Neural crest cell (in vitro differentiated cells): ENCODE measurements around the gene ARFRP1. TPM values are rescaled to one million over a fixed set of nuclear protein-coding genes. Genes with fewer than 3 reads are reported as not detected.

Source experiments
- DNase-seq: peaks from one replicate; pipeline ENCODE4 v3.0.0; 2021; ENCODE audit warnings: low read depth, mixed read lengths, low spot score
- H3K27ac Mint-ChIP-seq: one replicate; pipeline ENCODE4 v1.8.0; 2021; ENCODE audit warnings: mild to moderate bottlenecking, mixed read lengths; ENCODE audit not compliant: unreplicated experiment
- H3K27me3 Mint-ChIP-seq: 2 replicates; pipeline ENCODE4 v1.8.0; 2021; ENCODE audit warnings: low read depth, mild to moderate bottlenecking, mixed read lengths
- H3K36me3 Mint-ChIP-seq: 2 replicates; pipeline ENCODE4 v1.8.0; 2021; ENCODE audit warnings: low read depth, mild to moderate bottlenecking, mixed read lengths
- H3K4me1 Mint-ChIP-seq: 2 replicates; pipeline ENCODE4 v1.8.0; 2021; ENCODE audit warnings: mixed read lengths
- H3K4me3 Mint-ChIP-seq: one replicate; pipeline ENCODE4 v1.8.0; 2021; ENCODE audit warnings: mild to moderate bottlenecking, mixed read lengths
- H3K9me3 Mint-ChIP-seq: 2 replicates; pipeline ENCODE4 v1.8.0; 2021; ENCODE audit warnings: mixed read lengths
- CTCF ChIP-seq: fragments of 200-600 bp; sonication (generic); conservative IDR thresholded peaks from 2 replicates; pipeline ENCODE4 v1.5.0; 2021; ENCODE audit warnings: antibody characterized with exemption, mild to moderate bottlenecking
- total RNA-seq: library from RNA; stranded (reverse); gene quantifications from 2 replicates; pipeline ENCODE4 v1.2.1, GENCODE V29; 2021

Gene ARFRP1
- total RNA-seq, 1 donor from 2014 or later: 42.1 TPM

- Mint-ChIP-seq H3K4me1 (peaks cover 11% of the 10 kb centered on the region), H3K36me3 (no peaks in the 10 kb centered on the region), H3K27me3 (no peaks in the 10 kb centered on the region), H3K4me3 (no peak overlapping the region), H3K27ac (no peak overlapping the region), H3K9me3 (no peaks in the 10 kb centered on the region)
- no peak for TF ChIP-seq CTCF
- no peak for DNase-seq
Observed at GRCh38 chr20:63686094-63686491, 21.7 kb downstream of the ARFRP1 start.

GRCh38 chr20:63685269-63686026, 22.3 kb downstream of the ARFRP1 start:
- TF ChIP-seq CTCF: no peak

GRCh38 chr20:63682384-63683139, 25.2 kb downstream of the ARFRP1 start:
- no peaks in the 10 kb centered on the region for H3K27me3 Mint-ChIP-seq
- H3K4me1 Mint-ChIP-seq: peaks cover 11% of the 10 kb centered on the region
- no peak overlapping the region for H3K27ac Mint-ChIP-seq
- H3K36me3 Mint-ChIP-seq: peaks cover 6% of the 10 kb centered on the region
- no peak for DNase-seq
- H3K4me3 Mint-ChIP-seq: no peak overlapping the region
- no peak for TF ChIP-seq CTCF
- H3K9me3 Mint-ChIP-seq: no peaks in the 10 kb centered on the region

More at GRCh38 chr20:63685269-63686026, 22.3 kb downstream of the ARFRP1 start:
- DNase-seq: no peak
- H3K27ac Mint-ChIP-seq: no peak overlapping the region
- peaks cover 11% of the 10 kb centered on the region for H3K4me1 Mint-ChIP-seq
- no peaks in the 10 kb centered on the region for H3K36me3 Mint-ChIP-seq
- no peaks in the 10 kb centered on the region for H3K27me3 Mint-ChIP-seq
- H3K4me3 Mint-ChIP-seq: no peak overlapping the region
- H3K9me3 Mint-ChIP-seq: no peaks in the 10 kb centered on the region

- H3K4me1 Mint-ChIP-seq: peaks cover 7% of the 10 kb centered on the region
- DNase-seq: no peak
- no peak for TF ChIP-seq CTCF
- H3K9me3 Mint-ChIP-seq: no peaks in the 10 kb centered on the region
- no peak overlapping the region for H3K27ac Mint-ChIP-seq
- no peaks in the 10 kb centered on the region for H3K27me3 Mint-ChIP-seq
- peaks cover 6% of the 10 kb centered on the region for H3K36me3 Mint-ChIP-seq
- no peak overlapping the region for H3K4me3 Mint-ChIP-seq
Observed at GRCh38 chr20:63681609-63682142, 26.1 kb downstream of the ARFRP1 start.

GRCh38 chr20:63680857-63681608, 26.7 kb downstream of the ARFRP1 start:
- no peak overlapping the region for H3K27ac Mint-ChIP-seq
- no peak for DNase-seq
- H3K27me3 Mint-ChIP-seq: no peaks in the 10 kb centered on the region
- H3K4me3 Mint-ChIP-seq: no peak overlapping the region
- H3K36me3 Mint-ChIP-seq: peaks cover 8% of the 10 kb centered on the region
- no peaks in the 10 kb centered on the region for H3K9me3 Mint-ChIP-seq
- peaks cover 6% of the 10 kb centered on the region for H3K4me1 Mint-ChIP-seq
- TF ChIP-seq CTCF: no peak
